H1 (cell line): ENCODE measurements around the gene HES1.

ENCODE experiments used
- CHD1 ChIP-seq: IDR thresholded peaks from 2 replicates; pipeline ENCODE4 v1.6.1; 2012; ENCODE audit warnings: low read depth, low read length, improper control_type of control experiment
- CTCF ChIP-seq, 3 experiments: IDR thresholded peaks; 1 replicate in 2 of 3; 2 replicates in 1 of 3; pipeline versions ENCODE4 v1.5.1 to v1.6.1; 2011; ENCODE audit warnings: low read length in 3 of 3, mild to moderate bottlenecking in 3 of 3, inconsistent platforms in 2 of 3, low read depth in 1 of 3, moderate library complexity in 1 of 3; ENCODE audit not compliant: insufficient read depth in 1 of 3; ENCODE audit errors: control extremely low read depth in 1 of 3
- JUND ChIP-seq: IDR thresholded peaks from 2 replicates; pipeline ENCODE4 v1.6.1; 2011; ENCODE audit warnings: mild to moderate bottlenecking, improper control_type of control experiment, low read length
- KDM1A ChIP-seq: fragments of 200-600, 300-600 bp; sonication (generic); IDR thresholded peaks from 2 replicates; pipeline ENCODE4 v1.7.1; 2016; ENCODE audit warnings: mild to moderate bottlenecking, low read length, borderline replicate concordance
- POLR2A ChIP-seq, 2 experiments: IDR thresholded peaks; 1 replicate in 1 of 2; 2 replicates in 1 of 2; pipeline ENCODE4 v1.6.1; 2011; ENCODE audit warnings: low read depth in 2 of 2, low read length in 2 of 2, mild to moderate bottlenecking in 2 of 2; ENCODE audit errors: control extremely low read depth in 1 of 2
- POLR2AphosphoS5 ChIP-seq: IDR thresholded peaks from 2 replicates; pipeline ENCODE4 v1.6.1; 2011; ENCODE audit warnings: low read depth, low read length
- SIX5 ChIP-seq: IDR thresholded peaks from 2 replicates; pipeline ENCODE4 v1.6.1; 2011; ENCODE audit warnings: mild to moderate bottlenecking, low read depth, low read length
- TAF1 ChIP-seq: IDR thresholded peaks from 2 replicates; pipeline ENCODE4 v1.6.1; 2011; ENCODE audit warnings: mild to moderate bottlenecking, low read depth, low read length
- YY1 ChIP-seq: IDR thresholded peaks from 2 replicates; pipeline ENCODE4 v1.6.1; 2011; ENCODE audit warnings: low read depth, mild to moderate bottlenecking, low read length

- no peak for TF ChIP-seq CTCF (IDR thresholded peaks at IDR 0.05; ENCODE audit: control extremely low read depth in 1 of 3, insufficient read depth in 1 of 3, low read depth in 1 of 3, low read length in 3 of 3)
- no peak for TF ChIP-seq JUND
- no peak for TF ChIP-seq POLR2A (IDR thresholded peaks at IDR 0.05; ENCODE audit: control extremely low read depth in 1 of 2, low read depth in 2 of 2, low read length in 2 of 2)
- no peak for TF ChIP-seq KDM1A
- no peak for TF ChIP-seq YY1
- no peak for TF ChIP-seq SIX5
- TF ChIP-seq CHD1 = no peak
- TF ChIP-seq TAF1 = peak; percentile 8; the same call in 1 of the 2 replicates
- TF ChIP-seq POLR2AphosphoS5 = no peak
Measured at GRCh38 chr3:194136519-194137007, 615 bp downstream of the HES1 start.
